Transverse colon (tissue), 4 donors: ENCODE data around the gene MORN4. TPM values are rescaled to one million over a fixed set of nuclear protein-coding genes. Genes with fewer than 3 reads are reported as not detected.

Experiments
- DNase-seq: peaks from one replicate; pipeline ENCODE4 v3.0.0-alpha.2; 2019
- H3K27ac ChIP-seq, 4 donors: fragments of 200-600 bp; sonication (generic); 2 replicates each; pipeline ENCODE4 v1.5.1; 2016 to 2018; ENCODE audit warnings: inconsistent platforms in 4 of 4
- H3K27me3 ChIP-seq: fragments of 200-600 bp; sonication (generic); 2 replicates; pipeline ENCODE4 v1.5.1; 2017; ENCODE audit warnings: inconsistent platforms
- H3K36me3 ChIP-seq, 4 donors: fragments of 200-600 bp; sonication (generic); 2 replicates each; pipeline ENCODE4 v1.5.1; 2017 to 2019; ENCODE audit warnings: inconsistent platforms in 4 of 4
- H3K4me1 ChIP-seq, 4 donors: fragments of 200-600 bp; sonication (generic); 2 replicates each; pipeline ENCODE4 v1.5.1; 2017 to 2020; ENCODE audit warnings: inconsistent platforms in 4 of 4
- H3K4me3 ChIP-seq, 4 donors: fragments of 200-600 bp; sonication (generic); 1 replicate in 1 of 4; 2 replicates in 3 of 4; pipeline versions ENCODE4 v1.5.1 to v1.6.1; 2017 to 2019; ENCODE audit warnings: inconsistent platforms in 4 of 4
- H3K9me3 ChIP-seq, 2 donors: fragments of 200-600 bp; sonication (generic); 2 replicates each; pipeline ENCODE4 v1.5.1; 2017 to 2019; ENCODE audit warnings: inconsistent platforms in 2 of 2
- CTCF ChIP-seq, 5 experiments: fragments of 200-600 bp in 3 of 5; fragments of 450-650 bp in 2 of 5; sonication (generic) in 3 of 5; IDR thresholded peaks; 1 replicate in 2 of 5; 2 replicates in 3 of 5; pipeline ENCODE4 v1.5.1; 2016 to 2017; ENCODE audit warnings: antibody characterized with exemption in 5 of 5, inconsistent platforms in 3 of 5, mild to moderate bottlenecking in 2 of 5, moderate library complexity in 1 of 5
- EP300 ChIP-seq: sonication (generic); formaldehyde crosslinking; IDR thresholded peaks from one replicate; pipeline ENCODE4 v1.6.1; 2017; ENCODE audit warnings: antibody characterized with exemption, low read depth
- POLR2A ChIP-seq: fragments of 450-650 bp; IDR thresholded peaks from one replicate; pipeline ENCODE4 v1.6.1; 2016; ENCODE audit warnings: antibody characterized with exemption, mild to moderate bottlenecking, moderate library complexity
- POLR2AphosphoS5 ChIP-seq, 3 donors: sonication (generic); formaldehyde crosslinking; IDR thresholded peaks; one replicate each; pipeline ENCODE4 v1.6.1; 2016; ENCODE audit warnings: antibody characterized with exemption in 3 of 3
- WGBS, 2 donors: methylation state at CpG; one replicate each; pipeline ENCODE4 v1.1.5; 2018; ENCODE audit warnings: low coverage in 1 of 2; 5-methylcytosine and 5-hydroxymethylcytosine counted together
- in situ Hi-C, 4 donors: fragments of 200-750 bp; cut with MboI; loops; one replicate each; pipeline versions ENCODE4 v1.15.0 to v1.15.1; 2017; ENCODE audit warnings: low sequenced_read_pairs in 3 of 4, low pct_ligation_motif_present in 1 of 4, low pct_unique_long_range_greater_than_20kb in 1 of 4
- intact Hi-C: fragments of 100-400 bp; cut with DNase I; formaldehyde crosslinking; loops from one replicate; pipeline ENCODE4 v1.15.1; 2023; ENCODE audit warnings: low total_unique reads
- total RNA-seq, 4 donors: library from RNA; depleted of rRNA; stranded (reverse); fragments of >200 nt; gene quantifications; one replicate each; pipeline ENCODE4 v1.1.0, GENCODE V29; 2016

MORN4 gene
- total RNA-seq, 4 donors from 2014 or later = 0.95 to 1.8 (median 0.96) TPM; not detected in 1

GRCh38 chr10:97675222-97675621 lies 41.9 kb upstream of the MORN4 start:
- WGBS, 2 donors = 78 to 81% methylated on average over 3 to 5 of the region's 9 CpGs
- H3K4me3 ChIP-seq = no peak overlapping the region
- TF ChIP-seq POLR2A (no peak), POLR2AphosphoS5 (IDR thresholded peaks at IDR 0.05) (no peak), EP300 (no peak), CTCF (IDR thresholded peaks at IDR 0.05) (no peak)
- in situ Hi-C loops = no loop called here
- intact Hi-C loops = no loop called here
- DNase-seq = no peak
- peaks cover 0 to 10% (median 3%) of the 10 kb centered on the region in 4 donors for H3K4me1 ChIP-seq
- H3K9me3 ChIP-seq = no peaks in the 10 kb centered on the region
- no peak overlapping the region for H3K27ac ChIP-seq
- H3K36me3 ChIP-seq = peaks cover 0 to 34% (median 8%) of the 10 kb centered on the region in 4 donors
- no peaks in the 10 kb centered on the region for H3K27me3 ChIP-seq

DNA sequence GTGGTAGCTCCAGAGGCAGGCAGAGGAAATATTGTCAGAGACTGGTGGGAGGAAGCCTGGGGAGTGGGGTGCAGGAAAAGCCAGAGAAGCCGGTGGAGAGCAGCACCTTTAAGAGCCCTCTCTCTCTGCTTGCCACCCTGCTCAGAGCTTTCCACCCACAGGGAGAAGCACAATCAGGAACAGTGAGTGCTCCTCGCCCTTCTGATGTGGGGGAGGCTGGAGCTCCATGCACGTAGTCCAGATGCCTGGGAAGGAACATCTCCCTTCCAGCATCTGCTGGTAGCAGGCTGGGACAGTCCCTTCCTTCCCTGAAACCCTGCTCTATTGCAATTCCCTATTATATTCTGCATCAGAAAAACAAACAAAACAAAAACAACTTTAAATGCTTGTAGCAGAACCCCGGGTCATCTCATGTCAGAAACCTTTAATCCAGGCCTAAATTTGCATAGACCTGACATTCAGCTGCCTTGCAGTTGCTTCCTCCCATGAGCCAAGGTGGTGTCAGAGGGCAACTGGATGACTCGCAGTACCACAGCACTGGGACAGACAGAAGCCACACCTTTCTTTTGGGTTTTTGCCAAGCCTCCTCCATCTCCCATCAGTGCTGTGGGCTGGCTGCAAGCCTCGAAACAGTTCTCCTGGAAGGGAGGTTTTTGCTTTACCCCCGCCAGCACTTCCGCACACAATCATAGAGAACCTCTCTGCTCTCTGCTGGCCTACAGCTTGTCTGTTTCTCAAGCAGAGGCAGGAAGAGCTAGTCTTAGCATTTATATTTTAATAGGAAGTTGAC lies 40.6 kb upstream of the MORN4 start:
- WGBS, 2 donors = 40 to 72% methylated on average over 1 to 8 of the region's 8 CpGs
- H3K9me3 ChIP-seq = no peaks in the 10 kb centered on the region
- no peaks in the 10 kb centered on the region for H3K27me3 ChIP-seq
- in situ Hi-C loops (no loop called here), intact Hi-C loops (no loop called here)
- H3K4me1 ChIP-seq = peaks cover 0 to 10% (median 3%) of the 10 kb centered on the region in 4 donors
- no peak for TF ChIP-seq EP300
- TF ChIP-seq CTCF (IDR thresholded peaks at IDR 0.05) = no peak
- no peak for TF ChIP-seq POLR2A
- no peak for TF ChIP-seq POLR2AphosphoS5 (IDR thresholded peaks at IDR 0.05)
- no peak overlapping the region for H3K27ac ChIP-seq
- DNase-seq = no peak
- H3K4me3 ChIP-seq = no peak overlapping the region
- H3K36me3 ChIP-seq = peaks cover 0 to 41% (median 8%) of the 10 kb centered on the region in 4 donors

DNA sequence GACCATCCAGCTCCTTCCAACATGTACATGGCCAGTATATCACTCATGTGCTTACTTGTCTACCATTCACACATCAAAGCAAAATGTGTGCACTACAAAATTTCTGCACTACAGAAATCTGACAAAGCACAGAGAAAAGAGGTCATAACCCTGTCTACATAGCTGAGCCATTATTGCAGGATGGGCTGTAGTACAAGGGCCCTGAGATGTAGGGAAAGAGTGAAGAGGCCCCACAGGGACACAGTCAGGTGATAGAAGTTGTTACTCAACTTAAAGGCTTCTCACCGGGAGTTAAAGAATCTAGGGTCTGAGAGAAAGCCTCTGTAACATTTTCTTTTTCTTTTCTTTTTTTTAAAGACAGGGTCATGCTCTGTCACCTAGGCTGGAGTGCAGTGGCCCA lies 36.3 kb upstream of the MORN4 start:
- Histone ChIP-seq H3K4me3 (no peak overlapping the region), H3K36me3 (peaks cover 0 to 30% (median 11%) of the 10 kb centered on the region in 4 donors), H3K27ac (no peak overlapping the region), H3K27me3 (no peaks in the 10 kb centered on the region), H3K4me1 (peaks cover 0 to 9% (median 2%) of the 10 kb centered on the region in 4 donors), H3K9me3 (no peaks in the 10 kb centered on the region)
- intact Hi-C loops = no loop called here
- in situ Hi-C loops = no loop called here
- DNase-seq = no peak
- no peak for TF ChIP-seq POLR2A
- no peak for TF ChIP-seq POLR2AphosphoS5 (IDR thresholded peaks at IDR 0.05)
- TF ChIP-seq EP300 = no peak
- TF ChIP-seq CTCF (IDR thresholded peaks at IDR 0.05) = no peak
- WGBS, 2 donors = 67 to 69% methylated on average over 1 of the region's 1 CpG

GRCh38 chr10:97667463-97667862 lies 34.2 kb upstream of the MORN4 start:
- Histone ChIP-seq H3K27me3 (no peaks in the 10 kb centered on the region), H3K36me3 (peaks cover 0 to 18% (median 6%) of the 10 kb centered on the region in 4 donors), H3K9me3 (no peaks in the 10 kb centered on the region), H3K27ac (no peak overlapping the region), H3K4me3 (no peak overlapping the region), H3K4me1 (peaks cover 0 to 15% (median 5%) of the 10 kb centered on the region in 4 donors)
- TF ChIP-seq POLR2AphosphoS5 (IDR thresholded peaks at IDR 0.05) (no peak), EP300 (no peak), POLR2A (no peak), CTCF (IDR thresholded peaks at IDR 0.05) (no peak)
- in situ Hi-C loops (no loop called here), intact Hi-C loops (no loop called here)
- DNase-seq = no peak
- 77 to 79% methylated on average over 6 of the region's 6 CpGs for WGBS, 2 donors
